ENCODE measurements around the gene LDLRAD4.

LDLRAD4 gene

GRCh38 chr18:13271302-13271911 is 52.8 kb downstream of the LDLRAD4 start:
- TF ChIP-seq CTCF (IDR thresholded peaks at IDR 0.05), result no peak

- no peak for TF ChIP-seq CTCF (IDR thresholded peaks at IDR 0.05)
Observed at GRCh38 chr18:13272416-13272815, 53.9 kb downstream of the LDLRAD4 start.

GRCh38 chr18:13273800-13274199 is 55.2 kb downstream of the LDLRAD4 start:
- TF ChIP-seq CTCF (IDR thresholded peaks at IDR 0.05), result no peak

GRCh38 chr18:13275075-13275474 is 56.5 kb downstream of the LDLRAD4 start:
- TF ChIP-seq CTCF (IDR thresholded peaks at IDR 0.05), result no peak

- no peak for TF ChIP-seq CTCF (IDR thresholded peaks at IDR 0.05)
Observed at GRCh38 chr18:13276530-13277520, 58.3 kb downstream of the LDLRAD4 start.

GRCh38 chr18:13278062-13278630 is 59.6 kb downstream of the LDLRAD4 start:
- no peak for TF ChIP-seq CTCF (IDR thresholded peaks at IDR 0.05)

GRCh38 chr18:13279181-13280069 is 60.9 kb downstream of the LDLRAD4 start:
- no peak for TF ChIP-seq CTCF (IDR thresholded peaks at IDR 0.05)
